Measurements from ENCODE around the gene MYMK.

The MYMK gene

GRCh38 chr9:133513214-133514100, 11.3 kb downstream of the MYMK start:
- Histone ChIP-seq H3K9me3 (ENCODE audit: insufficient read depth, low read length) (no peaks in the 10 kb centered on the region), H3K4me1 (ENCODE audit: insufficient read depth, insufficient read length) (peaks cover 16% of the 10 kb centered on the region), H3K4me3 (ENCODE audit: insufficient read length, low read depth) (no peak overlapping the region), H3K27me3 (ENCODE audit: insufficient read depth, insufficient read length) (no peaks in the 10 kb centered on the region), H3K9ac (ENCODE audit: insufficient read length, low read depth) (no peak overlapping the region), H3K36me3 (ENCODE audit: insufficient read depth, insufficient read length, low read length) (no peaks in the 10 kb centered on the region)
- DNase-seq (ENCODE audit: low read depth, low spot score), result no peak
- no peak for TF ChIP-seq SUZ12 (IDR thresholded peaks at IDR 0.05; ENCODE audit: extremely low read depth, insufficient read depth, insufficient read length)
- no peak for TF ChIP-seq ZNF274 (IDR thresholded peaks at IDR 0.05; ENCODE audit: low read depth, low read length)
- no peak for TF ChIP-seq YY1 (IDR thresholded peaks at IDR 0.05; ENCODE audit: insufficient read depth, insufficient read length)

DNA sequence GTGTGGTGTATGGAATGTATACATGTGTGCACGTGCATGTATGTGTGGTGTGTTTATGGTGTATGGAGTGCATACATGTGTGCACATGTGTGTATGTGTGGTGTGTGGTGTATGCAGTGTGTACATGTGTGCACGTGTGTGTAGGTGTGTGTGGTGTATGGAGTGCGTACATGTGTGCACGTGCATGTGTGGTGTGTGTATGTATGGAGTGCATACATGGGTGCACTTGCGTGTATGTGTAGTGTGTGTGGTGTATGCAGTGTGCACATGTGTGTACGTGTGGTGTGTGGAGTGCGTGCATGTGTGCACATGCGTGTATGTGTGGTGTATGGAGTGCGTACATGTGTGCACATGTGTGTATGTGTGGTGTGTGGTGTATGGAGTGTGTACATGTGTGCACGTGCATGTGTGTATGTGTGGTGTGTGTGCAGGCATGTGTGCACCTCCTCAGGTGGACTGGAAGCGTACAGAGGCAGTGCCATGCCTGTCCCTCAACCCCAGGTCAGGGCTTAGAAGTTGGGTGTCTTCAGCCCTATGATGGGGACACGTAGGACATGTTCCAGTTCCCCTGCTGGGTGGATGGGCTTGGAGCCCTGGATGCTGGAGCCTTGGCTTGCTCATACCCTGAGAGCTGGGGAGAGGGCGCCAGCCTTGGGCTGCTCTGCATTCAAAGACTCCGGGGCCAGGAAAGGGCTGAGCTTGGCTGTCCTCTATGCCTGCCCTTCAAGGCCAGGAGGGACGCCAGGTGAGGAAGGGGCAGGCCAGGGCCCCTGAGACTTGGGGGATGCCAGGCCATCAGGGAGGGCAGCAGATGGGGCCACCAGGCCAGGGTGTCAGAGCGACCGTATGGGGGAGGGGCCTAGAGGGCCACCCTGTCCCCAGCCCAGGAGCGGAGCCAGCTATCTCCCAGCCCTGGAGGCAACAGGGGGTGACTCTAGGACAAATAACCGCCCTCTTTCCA, 12.2 kb downstream of the MYMK start:
- no peak for TF ChIP-seq YY1 (IDR thresholded peaks at IDR 0.05; ENCODE audit: insufficient read depth, insufficient read length)
- no peak for TF ChIP-seq SUZ12 (IDR thresholded peaks at IDR 0.05; ENCODE audit: extremely low read depth, insufficient read depth, insufficient read length)
- no peak for TF ChIP-seq ZNF274 (IDR thresholded peaks at IDR 0.05; ENCODE audit: low read depth, low read length)
- no peaks in the 10 kb centered on the region for H3K9me3 ChIP-seq (ENCODE audit: insufficient read depth, low read length)
- H3K4me1 ChIP-seq (ENCODE audit: insufficient read depth, insufficient read length), result peaks cover 20% of the 10 kb centered on the region
- peaks cover 8% of the 10 kb centered on the region for H3K27me3 ChIP-seq (ENCODE audit: insufficient read depth, insufficient read length)
- no peaks in the 10 kb centered on the region for H3K36me3 ChIP-seq (ENCODE audit: insufficient read depth, insufficient read length, low read length)
- no peak for DNase-seq (ENCODE audit: low read depth, low spot score)
- no peak overlapping the region for H3K4me3 ChIP-seq (ENCODE audit: insufficient read length, low read depth)
- H3K9ac ChIP-seq (ENCODE audit: insufficient read length, low read depth), result no peak overlapping the region

- TF ChIP-seq ZNF274 (IDR thresholded peaks at IDR 0.05; ENCODE audit: low read depth, low read length) (no peak), YY1 (IDR thresholded peaks at IDR 0.05; ENCODE audit: insufficient read depth, insufficient read length) (no peak)
- Histone ChIP-seq H3K27me3 (ENCODE audit: insufficient read depth, insufficient read length) (peaks cover 17% of the 10 kb centered on the region), H3K9ac (ENCODE audit: insufficient read length, low read depth) (no peak overlapping the region), H3K9me3 (ENCODE audit: insufficient read depth, low read length) (no peaks in the 10 kb centered on the region), H3K4me3 (ENCODE audit: insufficient read length, low read depth) (no peak overlapping the region), H3K36me3 (ENCODE audit: insufficient read depth, insufficient read length, low read length) (no peaks in the 10 kb centered on the region), H3K4me1 (ENCODE audit: insufficient read depth, insufficient read length) (peaks cover 24% of the 10 kb centered on the region)
- DNase-seq (ENCODE audit: low read depth, low spot score), result no peak
Observed at GRCh38 chr9:133511607-133512006, 13.2 kb downstream of the MYMK start.

GRCh38 chr9:133510926-133511505, 13.7 kb downstream of the MYMK start:
- DNase-seq (ENCODE audit: low read depth, low spot score), result no peak
- peaks cover 24% of the 10 kb centered on the region for H3K4me1 ChIP-seq (ENCODE audit: insufficient read depth, insufficient read length)
- H3K36me3 ChIP-seq (ENCODE audit: insufficient read depth, insufficient read length, low read length), result no peaks in the 10 kb centered on the region
- H3K9me3 ChIP-seq (ENCODE audit: insufficient read depth, low read length), result no peaks in the 10 kb centered on the region
- H3K27me3 ChIP-seq (ENCODE audit: insufficient read depth, insufficient read length), result peaks cover 17% of the 10 kb centered on the region
- no peak overlapping the region for H3K4me3 ChIP-seq (ENCODE audit: insufficient read length, low read depth)
- no peak overlapping the region for H3K9ac ChIP-seq (ENCODE audit: insufficient read length, low read depth)
- no peak for TF ChIP-seq ZNF274 (IDR thresholded peaks at IDR 0.05; ENCODE audit: low read depth, low read length)
- TF ChIP-seq YY1 (IDR thresholded peaks at IDR 0.05; ENCODE audit: insufficient read depth, insufficient read length), result no peak
- no peak for TF ChIP-seq SUZ12 (IDR thresholded peaks at IDR 0.05; ENCODE audit: extremely low read depth, insufficient read depth, insufficient read length)

GRCh38 chr9:133509179-133510083, 15.3 kb downstream of the MYMK start:
- Histone ChIP-seq H3K4me1 (ENCODE audit: insufficient read depth, insufficient read length) (peaks cover 22% of the 10 kb centered on the region), H3K9ac (ENCODE audit: insufficient read length, low read depth) (peak overlapping the region; percentile 72), H3K36me3 (ENCODE audit: insufficient read depth, insufficient read length, low read length) (no peaks in the 10 kb centered on the region), H3K4me3 (ENCODE audit: insufficient read length, low read depth) (peak overlapping the region; percentile 6), H3K27me3 (ENCODE audit: insufficient read depth, insufficient read length) (peaks cover 17% of the 10 kb centered on the region), H3K9me3 (ENCODE audit: insufficient read depth, low read length) (no peaks in the 10 kb centered on the region)
- TF ChIP-seq YY1 (IDR thresholded peaks at IDR 0.05; ENCODE audit: insufficient read depth, insufficient read length) (no peak), ZNF274 (IDR thresholded peaks at IDR 0.05; ENCODE audit: low read depth, low read length) (no peak), SUZ12 (IDR thresholded peaks at IDR 0.05; ENCODE audit: extremely low read depth, insufficient read depth, insufficient read length) (no peak)
- DNase-seq (ENCODE audit: low read depth, low spot score), result peak; percentile 83

DNA sequence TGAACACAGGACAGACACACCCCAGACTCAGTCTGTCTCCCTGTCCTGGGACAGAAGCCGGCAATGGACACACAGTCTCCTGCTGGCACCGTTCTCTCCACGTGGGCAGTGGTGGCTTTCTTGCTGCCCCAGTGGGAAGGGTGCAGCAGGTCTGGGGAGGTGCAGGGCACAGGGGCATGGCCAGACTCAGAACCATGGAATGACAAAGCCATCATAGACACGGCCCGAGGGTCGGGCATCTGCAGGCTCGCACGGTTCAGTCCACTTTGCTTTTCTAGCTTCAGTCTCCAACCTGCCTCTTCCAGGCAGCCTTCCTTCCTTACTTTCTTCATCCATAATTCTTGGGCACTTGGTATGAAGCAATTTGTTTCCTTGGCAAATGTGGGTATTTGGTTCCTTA, 16.7 kb downstream of the MYMK start:
- no peak for DNase-seq (ENCODE audit: low read depth, low spot score)
- Histone ChIP-seq H3K27me3 (ENCODE audit: insufficient read depth, insufficient read length) (peaks cover 17% of the 10 kb centered on the region), H3K4me1 (ENCODE audit: insufficient read depth, insufficient read length) (peaks cover 19% of the 10 kb centered on the region), H3K9me3 (ENCODE audit: insufficient read depth, low read length) (no peaks in the 10 kb centered on the region), H3K36me3 (ENCODE audit: insufficient read depth, insufficient read length, low read length) (no peaks in the 10 kb centered on the region), H3K4me3 (ENCODE audit: insufficient read length, low read depth) (no peak overlapping the region), H3K9ac (ENCODE audit: insufficient read length, low read depth) (no peak overlapping the region)
- no peak for TF ChIP-seq SUZ12 (IDR thresholded peaks at IDR 0.05; ENCODE audit: extremely low read depth, insufficient read depth, insufficient read length)
- no peak for TF ChIP-seq YY1 (IDR thresholded peaks at IDR 0.05; ENCODE audit: insufficient read depth, insufficient read length)
- no peak for TF ChIP-seq ZNF274 (IDR thresholded peaks at IDR 0.05; ENCODE audit: low read depth, low read length)

Measured in NT2/D1 (cell line).